IMR-90 (cell line): ENCODE results near the gene CDK11B. TPM values are rescaled to one million over a fixed set of nuclear protein-coding genes. Genes with fewer than 3 reads are reported as not detected.

Experiments
- ATAC-seq: fragments of 200-7000 bp; cut with Tn5 transposase; 2 replicates; pipeline ENCODE4 v1.9.1; 2020; ENCODE audit warnings: low read depth, mild to moderate bottlenecking, moderate library complexity
- BruUV-seq: library from RNA; stranded (reverse); fragments of 400-500 nt; replicated peaks from 2 replicates; lab custom pipeline; 2021; lab: Mats Ljungman, UMichigan
- CTCF ChIA-PET: fragments of 300-600 bp; formaldehyde crosslinking; extraction: SDS; loops from one replicate; lab custom pipeline; 2021; ENCODE audit warnings: antibody characterized with exemption; lab: Yijun Ruan, JAX
- POLR2A ChIA-PET: fragments of 300-600 bp; sonication (Branson Sonifier 250); formaldehyde crosslinking; loops from one replicate; lab custom pipeline; 2022; ENCODE audit warnings: antibody characterized with exemption; ENCODE audit not compliant: unreplicated experiment; lab: Charles Lee
- DNase-seq: peaks from one replicate; pipeline ENCODE4 v3.0.0; 2013
- H2AFZ ChIP-seq: replicated peaks from 2 replicates; pipeline ENCODE3; 2013; ENCODE audit warnings: low read length, mild to moderate bottlenecking; ENCODE audit not compliant: poor library complexity
- H2AK5ac ChIP-seq: 2 replicates; pipeline ENCODE4 v1.6.1; 2013; ENCODE audit warnings: low read depth, low read length, inconsistent platforms
- H2AK9ac ChIP-seq: replicated peaks from 2 replicates; pipeline ENCODE3; 2013; ENCODE audit warnings: mild to moderate bottlenecking, low read depth, low read length, moderate library complexity; ENCODE audit not compliant: poor library complexity
- H2BK120ac ChIP-seq: 2 replicates; pipeline ENCODE4 v1.6.1; 2013; ENCODE audit warnings: low read depth, low read length, inconsistent platforms
- H2BK15ac ChIP-seq: 3 replicates; pipeline ENCODE4 v1.6.1; 2013; ENCODE audit warnings: low read depth, low read length, inconsistent platforms
- H2BK20ac ChIP-seq: 2 replicates; pipeline ENCODE4 v1.6.1; 2013; ENCODE audit warnings: low read depth, mild to moderate bottlenecking, inconsistent platforms, low read length, moderate library complexity
- H2BK5ac ChIP-seq: 2 replicates; pipeline ENCODE4 v1.6.1; 2013; ENCODE audit warnings: mild to moderate bottlenecking, low read depth, low read length, inconsistent platforms; ENCODE audit not compliant: poor library complexity, severe bottlenecking
- H3K14ac ChIP-seq: replicated peaks from 2 replicates; pipeline ENCODE4 v1.6.1; 2013; ENCODE audit warnings: low read depth, low read length, inconsistent platforms
- H3K18ac ChIP-seq: 2 replicates; pipeline ENCODE4 v1.6.1; 2013; ENCODE audit warnings: low read depth, low read length, control low read depth
- H3K23ac ChIP-seq: 2 replicates; pipeline ENCODE4 v1.6.1; 2013; ENCODE audit warnings: low read depth, low read length, inconsistent platforms
- H3K27ac ChIP-seq: 2 replicates; pipeline ENCODE4 v1.5.1; 2013; ENCODE audit warnings: mild to moderate bottlenecking, control low read depth, low read length; ENCODE audit not compliant: insufficient read depth
- H3K27me3 ChIP-seq: 2 replicates; pipeline ENCODE4 v1.6.1; 2013; ENCODE audit warnings: low read length; ENCODE audit not compliant: control insufficient read depth, insufficient read depth
- H3K36me3 ChIP-seq: 2 replicates; pipeline ENCODE4 v1.6.1; 2013; ENCODE audit warnings: low read length, mixed read lengths; ENCODE audit not compliant: control insufficient read depth, insufficient read depth
- H3K4ac ChIP-seq: 2 replicates; pipeline ENCODE4 v1.6.1; 2013; ENCODE audit warnings: low read depth, low read length, inconsistent platforms
- H3K4me1 ChIP-seq: 2 replicates; pipeline ENCODE4 v1.6.1; 2013; ENCODE audit warnings: low read length, mixed read lengths; ENCODE audit not compliant: control insufficient read depth, insufficient read depth
- H3K4me2 ChIP-seq: 2 replicates; pipeline ENCODE4 v1.6.1; 2013; ENCODE audit warnings: low read depth, mild to moderate bottlenecking, control low read depth, low read length, moderate library complexity
- H3K4me3 ChIP-seq: 2 replicates; pipeline ENCODE4 v1.5.1; 2013; ENCODE audit warnings: low read depth, mild to moderate bottlenecking, control low read depth, low read length, moderate library complexity; ENCODE audit not compliant: insufficient read depth
- H3K56ac ChIP-seq: 2 replicates; pipeline ENCODE4 v1.6.1; 2013; ENCODE audit warnings: low read length, inconsistent platforms; ENCODE audit not compliant: insufficient read depth; ENCODE audit errors: extremely low read depth
- H3K79me1 ChIP-seq, 2 experiments: 2 replicates each; pipeline ENCODE4 v1.6.1; 2013; ENCODE audit warnings: low read length in 2 of 2, inconsistent platforms in 1 of 2, low read depth in 1 of 2
- H3K9ac ChIP-seq: 2 replicates; pipeline ENCODE4 v1.6.1; 2013; ENCODE audit warnings: low read depth, low read length, control low read depth
- H3K9me1 ChIP-seq: 2 replicates; pipeline ENCODE4 v1.6.1; 2013; ENCODE audit warnings: low read length, inconsistent platforms; ENCODE audit not compliant: insufficient read depth
- H3K9me3 ChIP-seq: 2 replicates; pipeline ENCODE4 v1.6.1; 2013; ENCODE audit warnings: low read length; ENCODE audit not compliant: control insufficient read depth, insufficient read depth
- H4K20me1 ChIP-seq: 2 replicates; pipeline ENCODE4 v1.6.1; 2013; ENCODE audit warnings: low read length, inconsistent platforms; ENCODE audit not compliant: insufficient read depth
- H4K5ac ChIP-seq: 2 replicates; pipeline ENCODE4 v1.6.1; 2013; ENCODE audit warnings: mild to moderate bottlenecking, low read depth, low read length, control low read depth
- H4K8ac ChIP-seq, 2 experiments: 2 replicates each; pipeline ENCODE4 v1.6.1; 2013; ENCODE audit warnings: low read depth in 2 of 2, low read length in 2 of 2, control low read depth in 1 of 2, inconsistent platforms in 1 of 2
- H4K91ac ChIP-seq: 2 replicates; pipeline ENCODE4 v1.6.1; 2013; ENCODE audit warnings: low read depth, low read length, inconsistent platforms; ENCODE audit not compliant: insufficient read depth
- CHD1 ChIP-seq: IDR thresholded peaks from 2 replicates; pipeline ENCODE4 v1.6.1; 2012; ENCODE audit warnings: low read depth, low read length, improper control_type of control experiment
- FOS ChIP-seq: fragments of 150-350 bp; IDR thresholded peaks from 2 replicates; pipeline ENCODE4 v1.6.1; 2016; ENCODE audit warnings: low read depth, low read length
- MAZ ChIP-seq: IDR thresholded peaks from 2 replicates; pipeline ENCODE4 v1.6.1; 2012; ENCODE audit warnings: low read depth, mild to moderate bottlenecking, low read length, improper control_type of control experiment, moderate library complexity, borderline replicate concordance
- MXI1 ChIP-seq: IDR thresholded peaks from 2 replicates; pipeline ENCODE4 v1.6.1; 2012; ENCODE audit warnings: low read depth, mild to moderate bottlenecking, low read length, moderate library complexity, borderline replicate concordance
- POLR2A ChIP-seq: IDR thresholded peaks from 2 replicates; pipeline ENCODE4 v1.6.1; 2012; ENCODE audit warnings: mild to moderate bottlenecking, low read depth, low read length
- WGBS, 2 experiments: methylation state at CpG; one replicate each; pipeline versions ENCODE4 v1.1.5 to v1.1.7; 2013; ENCODE audit warnings: missing lambda C conversion rate in 2 of 2; ENCODE audit not compliant: insufficient read length in 1 of 2; ENCODE audit errors: extremely low coverage in 2 of 2; 5-methylcytosine and 5-hydroxymethylcytosine counted together
- dilution Hi-C: fragments of 300-500 bp; cut with HindIII; formaldehyde crosslinking; loops from one replicate; pipeline ENCODE4 v1.14.3; 2018; ENCODE audit warnings: low sequenced_read_pairs; ENCODE audit not compliant: unreplicated experiment
- in situ Hi-C: fragments of 300-500 bp; cut with MboI; formaldehyde crosslinking; loops from 3 replicates; pipeline ENCODE4 v1.14.3; 2019; ENCODE audit warnings: low sequenced_read_pairs, inconsistent platforms, mixed read lengths
- intact Hi-C: fragments of 100-400 bp; cut with micrococcal nuclease; formaldehyde crosslinking; loops from 2 replicates; pipeline ENCODE4 v1.10.0; 2022
- polyA plus RNA-seq, 3 experiments: library from polyadenylated mRNA; depleted of rRNA; stranded (reverse); fragments of >200 nt; gene quantifications; 2 replicates each; pipeline ENCODE4 v1.2.3, GENCODE V29; 2012; ENCODE audit warnings: low replicate concordance in 1 of 3
- total RNA-seq: library from RNA; depleted of rRNA; stranded (reverse); fragments of >200 nt; gene quantifications from 2 replicates; pipeline ENCODE4 v1.2.3, GENCODE V29; 2012
- TF ChIP-seq, protein P1 (sequence below): fragments of 150-350 bp; IDR thresholded peaks from 2 replicates; pipeline ENCODE4 v1.6.1; 2016; ENCODE audit warnings: low read depth, mild to moderate bottlenecking, low read length, moderate library complexity, borderline replicate concordance
- TF ChIP-seq, protein P2 (sequence below): conservative IDR thresholded peaks from 2 replicates; pipeline ENCODE4 v1.5.1; 2012; ENCODE audit warnings: mild to moderate bottlenecking, low read depth, low read length, improper control_type of control experiment
- TF ChIP-seq, protein P3 (sequence below): fragments of 150-350 bp; IDR thresholded peaks from 2 replicates; pipeline ENCODE4 v1.6.1; 2017; ENCODE audit warnings: mild to moderate bottlenecking, antibody characterized with exemption, low read length, low read depth

CDK11B gene
- total and polyA plus RNA-seq, 2 of the 4 experiments (the other 2 are of a cell fraction), result 8.2 to 19.1 TPM

DNA sequence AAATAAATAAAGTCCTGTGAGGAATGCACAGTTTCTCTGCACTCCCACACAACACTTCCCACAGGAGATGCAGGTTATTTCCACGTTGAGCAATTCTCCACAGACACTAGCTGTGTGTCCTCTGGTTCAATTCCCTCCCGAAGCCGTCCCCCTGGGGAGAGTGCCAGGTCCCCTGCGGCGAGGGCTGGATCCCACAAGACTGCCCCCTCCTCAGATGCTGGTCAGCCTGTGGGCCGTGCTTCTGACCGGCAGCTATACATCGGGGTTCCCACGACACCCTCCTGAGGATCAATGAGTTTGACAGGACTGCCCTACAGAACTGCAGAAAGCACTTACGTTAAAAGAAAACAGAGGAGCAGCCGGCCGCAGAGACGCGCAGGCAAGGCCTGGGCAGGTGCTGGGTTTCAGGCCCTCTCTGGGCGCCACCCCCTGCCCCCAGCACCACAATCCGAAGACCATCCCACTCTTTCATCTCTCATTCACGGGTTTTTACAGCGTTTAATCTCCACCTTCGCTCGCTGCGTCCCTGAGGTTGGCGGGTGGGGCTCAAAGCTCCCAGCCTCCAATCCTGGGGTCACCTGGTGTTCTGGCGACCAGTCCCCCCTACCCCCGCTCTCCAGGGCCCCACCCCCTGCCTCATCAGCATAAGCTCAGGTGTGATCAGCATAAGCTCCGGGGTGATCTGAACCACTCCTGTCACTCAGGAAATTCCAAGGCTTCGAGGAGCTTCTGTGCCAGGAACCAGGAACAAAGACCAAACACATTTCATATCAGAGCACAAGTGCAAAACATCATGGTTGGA lies 24.5 kb upstream of the CDK11B start:
- H3K4ac ChIP-seq, result no peak overlapping the region
- no peak overlapping the region for H4K8ac ChIP-seq
- no peak overlapping the region for H3K14ac ChIP-seq
- ATAC-seq (no peak), DNase-seq (no peak)
- no TSS peak for BruUV-seq
- H3K4me3 ChIP-seq, result no peak overlapping the region
- no peak overlapping the region for H2BK15ac ChIP-seq
- no peak overlapping the region; the same call in 1 of the 2 replicates for H2AK5ac ChIP-seq
- H2BK5ac ChIP-seq, result no peak overlapping the region
- no peak for TF ChIP-seq CHD1
- TF ChIP-seq, protein P1, sequence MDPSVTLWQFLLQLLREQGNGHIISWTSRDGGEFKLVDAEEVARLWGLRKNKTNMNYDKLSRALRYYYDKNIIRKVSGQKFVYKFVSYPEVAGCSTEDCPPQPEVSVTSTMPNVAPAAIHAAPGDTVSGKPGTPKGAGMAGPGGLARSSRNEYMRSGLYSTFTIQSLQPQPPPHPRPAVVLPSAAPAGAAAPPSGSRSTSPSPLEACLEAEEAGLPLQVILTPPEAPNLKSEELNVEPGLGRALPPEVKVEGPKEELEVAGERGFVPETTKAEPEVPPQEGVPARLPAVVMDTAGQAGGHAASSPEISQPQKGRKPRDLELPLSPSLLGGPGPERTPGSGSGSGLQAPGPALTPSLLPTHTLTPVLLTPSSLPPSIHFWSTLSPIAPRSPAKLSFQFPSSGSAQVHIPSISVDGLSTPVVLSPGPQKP, result no peak
- TF ChIP-seq, protein P2, sequence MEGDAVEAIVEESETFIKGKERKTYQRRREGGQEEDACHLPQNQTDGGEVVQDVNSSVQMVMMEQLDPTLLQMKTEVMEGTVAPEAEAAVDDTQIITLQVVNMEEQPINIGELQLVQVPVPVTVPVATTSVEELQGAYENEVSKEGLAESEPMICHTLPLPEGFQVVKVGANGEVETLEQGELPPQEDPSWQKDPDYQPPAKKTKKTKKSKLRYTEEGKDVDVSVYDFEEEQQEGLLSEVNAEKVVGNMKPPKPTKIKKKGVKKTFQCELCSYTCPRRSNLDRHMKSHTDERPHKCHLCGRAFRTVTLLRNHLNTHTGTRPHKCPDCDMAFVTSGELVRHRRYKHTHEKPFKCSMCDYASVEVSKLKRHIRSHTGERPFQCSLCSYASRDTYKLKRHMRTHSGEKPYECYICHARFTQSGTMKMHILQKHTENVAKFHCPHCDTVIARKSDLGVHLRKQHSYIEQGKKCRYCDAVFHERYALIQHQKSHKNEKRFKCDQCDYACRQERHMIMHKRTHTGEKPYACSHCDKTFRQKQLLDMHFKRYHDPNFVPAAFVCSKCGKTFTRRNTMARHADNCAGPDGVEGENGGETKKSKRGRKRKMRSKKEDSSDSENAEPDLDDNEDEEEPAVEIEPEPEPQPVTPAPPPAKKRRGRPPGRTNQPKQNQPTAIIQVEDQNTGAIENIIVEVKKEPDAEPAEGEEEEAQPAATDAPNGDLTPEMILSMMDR, result no peak
- TF ChIP-seq POLR2A, result no peak
- TF ChIP-seq MXI1, result no peak
- no peak for TF ChIP-seq MAZ
- no peak for TF ChIP-seq FOS
- TF ChIP-seq, protein P3, sequence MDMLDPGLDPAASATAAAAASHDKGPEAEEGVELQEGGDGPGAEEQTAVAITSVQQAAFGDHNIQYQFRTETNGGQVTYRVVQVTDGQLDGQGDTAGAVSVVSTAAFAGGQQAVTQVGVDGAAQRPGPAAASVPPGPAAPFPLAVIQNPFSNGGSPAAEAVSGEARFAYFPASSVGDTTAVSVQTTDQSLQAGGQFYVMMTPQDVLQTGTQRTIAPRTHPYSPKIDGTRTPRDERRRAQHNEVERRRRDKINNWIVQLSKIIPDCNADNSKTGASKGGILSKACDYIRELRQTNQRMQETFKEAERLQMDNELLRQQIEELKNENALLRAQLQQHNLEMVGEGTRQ, result no peak
- no peak overlapping the region for H3K9ac ChIP-seq
- H3K79me1 ChIP-seq, result peaks cover 26 to 72% of the 10 kb centered on the region in 2 experiments
- no peak overlapping the region for H2BK20ac ChIP-seq
- peaks cover 22% of the 10 kb centered on the region for H3K9me1 ChIP-seq
- ChIA-PET CTCF (no interaction called here), POLR2A (no interaction called here)
- no peak overlapping the region for H3K56ac ChIP-seq
- peaks cover 25% of the 10 kb centered on the region for H3K36me3 ChIP-seq
- H3K27me3 ChIP-seq, result no peaks in the 10 kb centered on the region
- no peak overlapping the region for H3K23ac ChIP-seq
- no peak overlapping the region for H4K5ac ChIP-seq
- no peaks in the 10 kb centered on the region for H3K9me3 ChIP-seq
- WGBS, 2 experiments, result 73% methylated on average over 14 of the region's 26 CpGs; no CpG with 5 or more reads in 1 of the 2 experiments
- H3K18ac ChIP-seq, result no peak overlapping the region
- H3K4me2 ChIP-seq, result no peak overlapping the region
- in situ Hi-C loops, result no loop called here
- H3K4me1 ChIP-seq, result peaks cover 6% of the 10 kb centered on the region
- dilution Hi-C loops, result no loop called here
- H2AK9ac ChIP-seq, result no peak overlapping the region
- no peak overlapping the region for H4K91ac ChIP-seq
- intact Hi-C loops, result no loop called here
- H2BK120ac ChIP-seq, result no peak overlapping the region
- H4K20me1 ChIP-seq, result peaks cover 48% of the 10 kb centered on the region
- no peak overlapping the region for H3K27ac ChIP-seq
- H2AFZ ChIP-seq, result no peak overlapping the region
